ENCODE data around the gene LYRM1. TPM values are rescaled to one million over a fixed set of nuclear protein-coding genes. Genes with fewer than 3 reads are reported as not detected.

LYRM1 gene
- total and polyA plus RNA-seq, 2 of the 8 experiments (the other 6 are each of a cell fraction or from before 2014, with no cell fraction given): 11.6 to 13.4 TPM

GRCh38 chr16:20857281-20857680, 43.3 kb upstream of the LYRM1 start (continued):
- no peak for TF ChIP-seq TEAD4 (IDR thresholded peaks at IDR 0.05; ENCODE audit: low read depth, low read length)
